Stimulated activated CD8-positive, alpha-beta memory T cell treated with anti-CD3 and anti-CD28 coated beads, Interleukin-4, amount 100 ng/mL, for 48 hours (primary cell): ENCODE measurements around the gene PIF1.
"Not testable (repeated sequence)": the region's sequence is repeated elsewhere in the genome, so short reads cannot be mapped to it uniquely, and the experiment has no call there.

Source experiments
- DNase-seq: peaks from one replicate; pipeline ENCODE4 v3.0.0-alpha.2; 2020

The PIF1 gene

GRCh38 chr15:64808785-64809453, 16.5 kb downstream of the PIF1 start:
- DNase-seq: no peak

GRCh38 chr15:64807751-64808222, 17.7 kb downstream of the PIF1 start:
- DNase-seq: no peak

DNA sequence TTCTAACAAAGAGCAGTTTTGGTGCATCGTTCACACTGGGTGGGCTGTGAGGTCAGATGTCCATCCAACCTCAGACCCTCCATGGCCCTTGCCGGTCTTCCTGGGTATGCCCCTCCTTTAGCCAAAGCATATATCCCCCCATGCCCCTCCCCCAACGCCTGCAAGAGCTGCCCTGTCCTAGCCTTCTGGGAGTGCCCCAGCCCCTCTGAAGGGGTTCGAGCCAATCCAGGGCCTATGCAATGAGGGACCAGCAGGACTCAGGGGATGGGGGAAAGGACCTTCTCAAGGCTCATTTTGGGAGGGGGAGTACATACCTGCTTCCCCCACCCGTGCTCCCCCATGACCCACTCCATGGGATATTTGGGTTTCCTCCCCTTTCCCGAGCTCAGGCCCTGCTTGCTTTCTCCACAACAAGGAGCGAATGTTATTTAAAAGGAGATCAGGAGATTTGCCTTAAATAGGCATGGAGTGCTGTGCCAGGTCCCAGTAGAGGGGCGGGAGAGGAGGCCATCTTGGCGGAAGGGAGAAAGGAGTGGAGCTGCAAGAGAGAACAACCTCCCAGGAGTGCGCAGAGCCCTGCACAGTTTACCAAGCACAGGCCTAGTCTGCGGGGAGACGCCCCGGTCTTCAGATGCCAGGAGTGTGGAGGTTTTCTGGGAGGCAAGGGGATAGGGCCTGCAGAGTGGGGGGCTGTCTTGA, 18.2 kb downstream of the PIF1 start:
- DNase-seq: no peak

DNA sequence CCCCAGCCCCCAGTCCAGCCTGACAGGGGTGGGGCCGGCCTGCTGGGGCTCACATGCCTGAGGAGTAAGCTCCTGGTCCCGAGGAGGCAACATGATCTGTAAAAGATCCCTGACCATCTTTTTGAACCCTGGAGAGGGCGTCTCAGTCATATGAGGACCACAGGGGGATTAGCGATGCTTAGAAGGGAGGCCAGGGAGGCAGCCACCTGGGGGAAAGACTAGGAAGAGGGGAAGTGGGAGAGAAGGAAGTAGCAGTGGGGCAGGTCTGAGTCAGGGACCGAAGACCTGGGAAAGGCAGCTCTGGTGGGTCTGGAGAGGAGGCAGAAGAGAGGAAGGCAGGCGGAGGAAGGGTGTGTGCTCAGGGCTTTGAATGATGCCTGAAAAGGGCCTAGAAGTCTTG, 18.9 kb downstream of the PIF1 start:
- no peak for DNase-seq

DNA sequence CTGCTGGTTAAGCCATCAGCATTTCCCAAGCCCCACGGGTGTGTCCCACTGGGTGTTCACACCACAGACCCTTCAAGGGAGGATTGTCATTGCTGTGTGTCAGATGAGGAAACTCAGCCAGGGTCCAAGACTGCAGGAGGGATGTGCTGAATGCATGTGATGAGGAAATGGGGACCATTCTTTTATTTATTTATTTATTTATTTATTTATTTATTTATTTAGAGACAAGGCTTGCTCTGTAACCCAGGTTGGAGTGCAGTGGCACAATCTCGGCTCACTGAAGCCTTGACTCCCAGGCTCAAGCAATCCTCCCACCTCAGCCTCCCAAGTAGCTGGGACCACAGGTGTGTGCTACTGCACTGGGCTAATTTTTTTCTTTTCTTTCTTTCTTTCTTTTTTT, 20.8 kb downstream of the PIF1 start:
- no peak for DNase-seq

DNA sequence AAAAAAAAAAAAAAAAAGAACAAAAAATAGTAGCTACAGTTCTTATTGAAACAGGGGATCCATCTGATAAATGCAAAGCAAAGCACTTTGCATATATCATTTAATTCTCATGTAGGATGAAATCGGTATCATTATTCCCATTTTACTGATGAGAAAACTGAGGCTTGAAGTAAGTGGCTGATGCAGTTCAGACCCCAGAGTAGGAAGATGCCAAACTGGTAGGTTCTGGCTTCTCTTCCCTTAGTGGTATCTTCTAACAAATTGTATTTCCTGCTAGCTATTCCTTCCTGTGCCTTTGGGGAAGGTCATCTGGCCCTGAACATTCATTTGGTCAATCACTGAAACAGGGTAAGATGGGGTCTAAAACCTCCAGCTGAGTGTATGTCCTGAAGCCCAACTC, 21.9 kb downstream of the PIF1 start:
- DNase-seq: no peak

DNA sequence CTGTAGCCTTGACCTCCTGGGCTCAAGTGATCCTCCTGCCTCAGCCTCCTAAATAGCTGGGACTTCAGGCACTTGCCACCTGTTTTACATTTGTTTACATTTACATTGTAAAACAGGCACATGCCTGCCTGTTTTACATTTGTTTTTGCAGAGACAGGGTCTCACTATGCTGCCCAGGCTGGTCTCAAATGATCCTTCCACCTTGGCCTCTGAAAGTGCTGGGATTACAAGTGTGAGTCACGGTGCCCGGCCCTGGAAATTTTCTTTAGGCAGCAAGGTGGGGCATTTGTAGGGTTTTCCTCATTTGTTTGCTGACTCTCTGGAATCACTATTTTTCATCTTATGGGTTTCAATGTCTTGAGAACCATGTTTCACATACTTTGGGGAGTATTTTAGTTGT, 25.0 kb downstream of the PIF1 start:
- DNase-seq: no peak

DNA sequence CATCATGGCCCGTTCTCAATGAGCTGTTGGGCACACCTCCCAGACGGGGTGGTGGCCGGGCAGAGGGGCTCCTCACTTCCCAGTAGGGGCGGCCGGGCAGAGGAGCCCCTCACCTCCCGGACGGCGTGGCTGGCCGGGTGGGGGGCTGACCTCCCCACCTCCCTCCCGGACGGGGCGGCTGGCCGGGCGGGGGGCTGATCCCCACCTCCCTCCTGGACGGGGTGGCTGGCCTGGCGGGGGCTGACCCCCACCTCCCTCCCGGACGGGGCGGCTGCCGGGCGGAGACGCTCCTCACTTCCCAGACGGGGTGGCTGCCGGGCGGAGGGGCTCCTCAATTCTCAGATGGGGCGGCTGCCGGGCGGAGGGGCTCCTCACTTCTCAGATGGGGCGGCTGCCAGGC, 26.5 kb downstream of the PIF1 start:
- not testable (repeated sequence) for DNase-seq

DNA sequence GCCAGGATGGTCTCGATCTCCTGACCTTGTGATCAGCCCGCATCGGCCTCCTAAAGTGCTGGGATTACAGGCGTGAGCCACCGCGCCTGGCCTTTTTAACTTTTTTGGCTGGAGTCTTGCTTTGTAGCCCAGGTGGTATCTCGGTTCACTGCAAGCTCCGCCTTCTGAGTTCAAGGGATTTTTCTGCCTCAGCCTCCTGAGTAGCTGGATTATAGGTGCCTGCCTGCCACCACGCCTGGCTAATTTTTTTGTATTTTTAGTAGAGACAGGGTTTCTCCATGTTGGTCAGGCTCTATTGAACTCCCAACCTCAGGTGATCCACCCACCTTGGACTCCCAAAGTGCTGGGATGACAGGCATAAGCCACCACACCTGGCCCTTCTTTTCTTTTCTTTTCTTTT, 29.5 kb downstream of the PIF1 start:
- not testable (repeated sequence) for DNase-seq

- DNase-seq: not testable (repeated sequence)
Observed at GRCh38 chr15:64795299-64795698, 30.1 kb downstream of the PIF1 start.

- no peak for DNase-seq
Observed at GRCh38 chr15:64792282-64792681, 33.2 kb downstream of the PIF1 start.

DNA sequence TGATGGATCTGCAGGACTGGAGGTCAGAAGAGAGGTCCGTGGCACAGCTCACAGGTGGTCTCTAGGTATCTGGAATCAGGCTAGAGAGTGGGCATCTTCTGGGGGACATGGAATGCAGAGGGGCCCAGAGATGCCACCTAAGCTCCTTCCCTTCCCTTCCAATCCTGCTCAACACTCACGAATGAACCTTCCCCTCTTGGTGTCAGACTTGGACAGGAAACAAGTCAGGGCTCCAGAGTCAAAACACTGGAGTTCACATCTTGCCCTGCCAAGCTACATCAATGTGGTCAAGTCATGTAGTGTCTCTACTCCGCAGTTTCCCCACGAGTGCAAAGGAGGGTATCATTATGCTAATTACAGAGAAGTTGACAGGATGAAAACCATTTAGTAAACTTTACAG, 34.0 kb downstream of the PIF1 start:
- no peak for DNase-seq

- DNase-seq: no peak
Observed at GRCh38 chr15:64783796-64784195, 41.7 kb downstream of the PIF1 start.

DNA sequence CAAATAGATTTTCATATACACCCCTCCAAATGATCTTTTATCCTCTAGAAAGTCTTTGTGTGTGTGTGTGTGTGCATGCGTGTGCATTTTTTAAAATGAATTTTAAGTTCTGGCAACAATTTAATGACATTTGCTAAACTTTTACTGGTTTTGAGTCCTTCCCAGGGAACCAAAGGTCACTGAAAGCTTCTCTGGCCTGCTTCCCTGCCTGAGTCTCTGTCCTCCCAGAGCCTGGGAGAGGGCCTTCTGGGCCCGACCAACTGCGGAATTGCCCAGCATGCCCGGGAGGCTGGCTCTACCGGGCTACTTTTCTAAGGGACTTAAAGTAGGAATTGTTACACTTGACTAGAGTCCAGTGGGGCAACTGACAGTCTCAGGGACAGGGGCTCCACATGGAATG, 42.7 kb downstream of the PIF1 start:
- no peak for DNase-seq

GRCh38 chr15:64781299-64781698, 44.1 kb downstream of the PIF1 start:
- DNase-seq: no peak

DNA sequence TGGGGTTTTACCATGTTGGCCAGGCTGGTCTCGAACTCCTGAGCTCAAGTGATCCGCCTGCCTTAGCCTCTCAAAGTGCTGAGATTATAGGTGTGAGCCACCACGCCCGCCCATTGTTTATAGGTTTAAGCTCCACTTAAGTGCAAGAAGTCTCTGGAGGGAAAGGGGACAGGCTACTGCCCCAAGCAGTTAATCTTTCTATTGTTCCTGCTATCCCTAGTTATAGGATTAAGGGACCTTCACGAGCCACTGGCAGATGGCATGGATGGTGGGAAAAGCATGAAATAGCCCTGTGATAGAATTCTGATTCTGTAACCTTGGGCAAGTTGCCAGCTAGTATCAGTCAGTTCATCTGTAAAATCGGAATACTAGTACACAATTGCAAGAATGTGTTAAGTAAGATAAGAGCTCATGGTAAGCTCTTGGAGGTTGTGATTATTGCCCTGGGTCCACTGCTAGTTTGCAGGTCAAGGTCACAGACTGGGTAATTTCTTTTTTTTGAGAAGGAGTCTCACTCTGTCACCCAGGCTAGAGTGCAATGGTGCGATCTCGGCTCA, 44.8 kb downstream of the PIF1 start:
- DNase-seq: no peak

DNA sequence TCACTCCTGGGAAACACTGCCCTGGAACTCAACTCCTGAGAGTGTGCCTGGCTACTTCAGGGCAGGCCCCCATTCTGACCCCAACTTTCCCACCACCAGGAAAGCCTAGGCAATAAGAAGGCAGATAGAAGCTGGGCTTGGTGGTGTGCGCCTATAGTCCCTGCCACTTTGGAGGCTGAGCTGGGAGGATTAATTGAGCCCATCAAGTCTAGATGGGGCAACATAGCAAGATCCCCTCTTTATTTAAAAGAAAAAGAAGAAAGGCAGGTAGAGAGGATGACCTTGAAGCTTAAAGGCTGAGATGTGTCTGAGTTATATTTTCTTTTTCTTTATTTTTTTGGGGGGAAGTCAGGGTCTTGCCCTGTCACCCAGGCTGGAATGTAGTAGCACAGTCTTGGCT, 45.8 kb downstream of the PIF1 start:
- no peak for DNase-seq

DNA sequence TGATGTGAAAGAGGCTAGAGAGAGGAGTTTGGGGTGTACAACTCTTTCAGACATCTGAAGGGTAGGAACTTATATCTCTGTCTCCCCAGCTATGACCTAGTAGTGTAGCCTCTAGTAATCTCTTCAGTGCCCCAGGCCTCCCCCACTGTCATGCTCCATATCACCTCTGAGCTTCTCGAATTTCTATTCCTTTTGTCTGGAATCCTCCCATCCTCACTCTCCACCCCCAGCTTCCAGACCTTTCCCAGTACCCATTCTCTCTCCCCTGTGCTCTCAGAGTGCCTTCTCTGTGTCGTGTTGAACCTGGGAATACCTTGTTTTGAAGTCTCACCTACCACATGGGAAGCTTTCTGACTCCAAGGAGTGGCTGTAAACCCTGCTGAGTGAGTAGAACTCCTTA, 46.4 kb downstream of the PIF1 start:
- no peak for DNase-seq

DNA sequence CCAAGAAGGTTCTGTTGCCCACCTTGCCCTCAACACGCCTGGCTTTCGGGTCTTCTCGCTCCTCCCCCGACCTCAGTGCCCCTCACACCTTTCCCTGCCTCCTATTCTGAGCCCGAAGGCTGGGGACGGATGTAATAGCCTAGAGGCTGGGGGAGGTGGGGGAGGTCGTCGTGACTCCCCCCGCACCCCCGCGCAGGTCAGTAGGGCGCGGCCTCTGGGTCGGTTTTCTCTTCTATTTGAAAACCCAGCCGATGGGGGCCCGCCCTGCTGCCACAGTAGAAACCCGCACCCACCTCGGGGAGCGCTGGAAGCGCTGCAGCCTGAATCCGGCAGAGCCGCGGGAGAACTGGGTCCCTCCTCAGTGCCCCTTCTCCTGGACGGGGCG, 49.1 kb downstream of the PIF1 start:
- no peak for DNase-seq

- DNase-seq: peak; percentile 28
Observed at GRCh38 chr15:64775551-64776401, 49.7 kb downstream of the PIF1 start, which contains the start of gene RBPMS2. Gene RBPMS2, minus strand, starts transcription at chr15:64775589. Its CDS starts 270 bp downstream, at chr15:64775319.

GRCh38 chr15:64774629-64775493, 50.6 kb downstream of the PIF1 start:
- peak; percentile 28 for DNase-seq

DNA sequence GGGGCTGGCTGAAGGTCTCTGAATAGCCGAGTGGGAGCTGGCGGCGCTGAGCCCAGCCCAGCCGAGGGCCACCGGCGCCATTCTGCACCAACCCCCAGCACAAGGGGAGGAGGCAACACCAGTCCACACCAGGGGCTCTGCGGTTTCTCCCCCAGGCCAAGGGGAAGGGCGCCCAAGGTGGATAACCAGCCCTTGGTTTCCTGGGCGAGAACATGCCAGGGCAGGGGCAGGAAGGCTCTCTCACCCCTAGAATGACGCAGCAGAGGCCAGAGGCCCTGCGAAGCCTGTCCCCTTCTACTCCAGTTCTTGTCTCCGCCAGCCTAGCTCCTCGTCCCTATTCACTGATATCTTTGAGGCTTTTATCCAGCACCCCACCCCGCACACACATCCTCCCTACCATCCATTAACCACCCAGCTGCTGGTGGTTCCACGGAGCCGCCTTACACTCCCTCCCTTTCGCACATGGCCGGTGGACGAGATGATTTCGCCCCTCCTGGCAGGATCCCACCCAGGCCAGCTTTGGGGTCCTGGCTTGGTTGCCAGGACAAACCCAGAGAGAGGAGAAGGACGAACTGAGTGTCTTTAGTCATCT, 51.3 kb downstream of the PIF1 start:
- DNase-seq: no peak
